Neural progenitor cell (in vitro differentiated cells): Measurements from ENCODE around the gene FOXA2. TPM values are rescaled to one million over a fixed set of nuclear protein-coding genes. Genes with fewer than 3 reads are reported as not detected.
A peak's percentile ranks its signal among the peaks of the same experiment; 100 is the strongest.

Source experiments
- DNase-seq: peaks from one replicate; pipeline ENCODE4 v3.0.0-alpha.2; 2016; ENCODE audit warnings: low spot score
- H2AFZ ChIP-seq: fragments of 200-600 bp; sonication (generic); replicated peaks from 2 replicates; pipeline ENCODE4 v1.6.1; 2016; ENCODE audit warnings: antibody characterized with exemption
- H3F3A ChIP-seq: fragments of 200-600 bp; sonication (generic); 2 replicates; pipeline ENCODE4 v1.6.1; 2016; ENCODE audit warnings: antibody characterized with exemption, low read depth
- H3K27ac ChIP-seq: fragments of 200-600 bp; sonication (generic); 2 replicates; pipeline ENCODE4 v1.5.1; 2016; ENCODE audit warnings: mild to moderate bottlenecking
- H3K27me3 ChIP-seq: fragments of 200-600 bp; sonication (generic); 2 replicates; pipeline ENCODE4 v1.6.1; 2016; ENCODE audit warnings: mild to moderate bottlenecking, moderate library complexity
- H3K36me3 ChIP-seq: fragments of 200-600 bp; sonication (generic); 2 replicates; pipeline ENCODE4 v1.5.1; 2016
- H3K4me1 ChIP-seq: fragments of 200-600 bp; sonication (generic); 2 replicates; pipeline ENCODE4 v1.6.1; 2016; ENCODE audit warnings: mixed run types
- H3K4me2 ChIP-seq: fragments of 200-600 bp; sonication (generic); 2 replicates; pipeline ENCODE4 v1.6.1; 2016
- H3K4me3 ChIP-seq: fragments of 200-600 bp; sonication (generic); 2 replicates; pipeline ENCODE4 v1.5.1; 2016
- H3K79me2 ChIP-seq: fragments of 200-600 bp; sonication (generic); 2 replicates; pipeline ENCODE4 v1.6.1; 2016; ENCODE audit warnings: low read depth
- H3K9ac ChIP-seq: fragments of 200-600 bp; sonication (generic); 2 replicates; pipeline ENCODE4 v1.6.1; 2016
- H3K9me3 ChIP-seq: fragments of 200-600 bp; sonication (generic); 2 replicates; pipeline ENCODE4 v1.5.1; 2016; ENCODE audit warnings: low read depth
- H4K20me1 ChIP-seq: fragments of 200-600 bp; sonication (generic); 2 replicates; pipeline ENCODE4 v1.6.1; 2016; ENCODE audit warnings: low read depth
- H3K27ac Mint-ChIP-seq: 3 replicates; pipeline ENCODE4 v1.8.0; 2021; ENCODE audit warnings: mixed read lengths
- H3K27me3 Mint-ChIP-seq: 2 replicates; pipeline ENCODE4 v1.8.0; 2022; ENCODE audit warnings: low read depth, mild to moderate bottlenecking, inconsistent platforms, moderate library complexity, mixed read lengths; ENCODE audit not compliant: insufficient read depth
- H3K36me3 Mint-ChIP-seq: 3 replicates; pipeline ENCODE4 v1.8.0; 2021; ENCODE audit warnings: mixed read lengths
- H3K4me1 Mint-ChIP-seq: 3 replicates; pipeline ENCODE4 v1.8.0; 2021; ENCODE audit warnings: mixed read lengths
- H3K4me3 Mint-ChIP-seq: 3 replicates; pipeline ENCODE4 v1.8.0; 2021; ENCODE audit warnings: mild to moderate bottlenecking, moderate library complexity, mixed read lengths
- H3K9me3 Mint-ChIP-seq: 3 replicates; pipeline ENCODE4 v1.8.0; 2020; ENCODE audit warnings: mixed read lengths
- CTCF ChIP-seq: fragments of 200-600 bp; sonication (generic); IDR thresholded peaks from 2 replicates; pipeline ENCODE4 v1.5.1; 2017; ENCODE audit warnings: antibody characterized with exemption, mild to moderate bottlenecking
- EZH2 ChIP-seq: fragments of 200-600 bp; sonication (generic); IDR thresholded peaks from 2 replicates; pipeline ENCODE4 v1.6.1; 2017; ENCODE audit warnings: antibody characterized with exemption, mild to moderate bottlenecking, moderate library complexity
- EZH2phosphoT487 ChIP-seq: fragments of 200-600 bp; sonication (generic); IDR thresholded peaks from 2 replicates; pipeline ENCODE4 v1.6.1; 2017; ENCODE audit warnings: antibody characterized with exemption
- total RNA-seq: library from RNA; depleted of rRNA; stranded (reverse); fragments of >200 nt; gene quantifications from 2 replicates; pipeline ENCODE4 v1.2.3, GENCODE V29; 2015; ENCODE audit warnings: low replicate concordance

FOXA2 gene
- total RNA-seq, 1 donor from 2014 or later, result not detected

DNA sequence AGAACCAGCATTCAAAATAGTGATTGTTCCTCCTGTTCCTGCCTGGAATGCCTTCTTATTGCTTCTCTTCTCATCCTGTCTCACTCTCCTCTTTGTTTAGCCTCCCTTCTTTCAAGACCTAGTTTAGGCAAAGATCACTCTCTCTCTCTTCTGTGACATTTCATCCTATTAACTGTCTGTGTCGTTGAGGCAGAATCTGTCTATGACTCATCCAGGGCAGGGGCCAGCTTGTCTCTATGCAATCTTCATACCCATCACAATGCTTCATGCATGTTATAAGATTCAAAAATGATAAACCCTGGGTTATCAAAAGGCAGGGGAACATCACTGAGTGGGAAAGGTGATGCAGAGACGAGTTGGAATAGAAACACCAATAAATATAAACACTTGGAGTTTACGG lies 32.2 kb upstream of the FOXA2 start:
- H3K27ac ChIP-seq, result no peak overlapping the region
- H3K9ac ChIP-seq, result no peak overlapping the region
- Mint-ChIP-seq H3K4me3 (no peak overlapping the region), H3K4me1 (peaks cover 17% of the 10 kb centered on the region), H3K36me3 (no peaks in the 10 kb centered on the region), H3K27me3 (peaks cover 6% of the 10 kb centered on the region), H3K9me3 (no peaks in the 10 kb centered on the region), H3K27ac (no peak overlapping the region)
- H3K9me3 ChIP-seq, result no peaks in the 10 kb centered on the region
- H4K20me1 ChIP-seq, result no peaks in the 10 kb centered on the region
- no peak overlapping the region for H3K4me3 ChIP-seq
- no peaks in the 10 kb centered on the region for H3F3A ChIP-seq
- H3K4me2 ChIP-seq, result no peak overlapping the region
- H3K79me2 ChIP-seq, result no peaks in the 10 kb centered on the region
- TF ChIP-seq EZH2phosphoT487 (no peak), EZH2 (no peak), CTCF (no peak)
- DNase-seq, result no peak
- H3K4me1 ChIP-seq, result peaks cover 14% of the 10 kb centered on the region
- H3K27me3 ChIP-seq, result peaks cover 8% of the 10 kb centered on the region
- H2AFZ ChIP-seq, result no peak overlapping the region
- no peaks in the 10 kb centered on the region for H3K36me3 ChIP-seq

DNA sequence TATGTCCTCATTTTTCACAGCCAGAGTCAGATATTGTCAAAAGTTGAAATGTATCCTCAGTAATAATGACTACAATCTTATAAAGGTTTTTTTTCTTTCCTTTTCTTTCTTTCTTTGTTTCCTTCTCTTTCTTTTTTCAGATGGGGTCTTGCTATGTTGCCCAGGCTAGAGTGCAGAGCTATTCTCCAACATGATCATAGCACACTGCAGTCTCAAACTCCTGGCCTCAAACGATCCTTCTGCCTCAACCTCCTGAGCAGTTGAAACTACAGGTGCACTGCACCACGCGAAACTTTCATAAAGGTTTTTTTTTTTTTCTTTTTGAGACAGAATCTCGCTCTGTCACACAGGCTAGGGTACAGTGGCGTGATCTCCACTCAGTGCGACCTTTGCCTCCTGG lies 31.1 kb upstream of the FOXA2 start:
- no peaks in the 10 kb centered on the region for H3K9me3 Mint-ChIP-seq
- H3K4me1 ChIP-seq, result peaks cover 11% of the 10 kb centered on the region
- TF ChIP-seq EZH2phosphoT487 (no peak), CTCF (no peak), EZH2 (no peak)
- H3K79me2 ChIP-seq, result no peaks in the 10 kb centered on the region
- no peaks in the 10 kb centered on the region for H4K20me1 ChIP-seq
- H3K4me3 Mint-ChIP-seq, result no peak overlapping the region
- H3K36me3 ChIP-seq, result no peaks in the 10 kb centered on the region
- no peak overlapping the region for H3K27ac Mint-ChIP-seq
- no peak overlapping the region for H2AFZ ChIP-seq
- no peak overlapping the region for H3K9ac ChIP-seq
- no peak overlapping the region for H3K4me2 ChIP-seq
- no peak overlapping the region for H3K4me3 ChIP-seq
- no peaks in the 10 kb centered on the region for H3F3A ChIP-seq
- no peaks in the 10 kb centered on the region for H3K36me3 Mint-ChIP-seq
- no peaks in the 10 kb centered on the region for H3K27me3 ChIP-seq
- H3K4me1 Mint-ChIP-seq, result peaks cover 13% of the 10 kb centered on the region
- H3K27me3 Mint-ChIP-seq, result peaks cover 7% of the 10 kb centered on the region
- no peak for DNase-seq
- no peak overlapping the region for H3K27ac ChIP-seq
- H3K9me3 ChIP-seq, result no peaks in the 10 kb centered on the region

DNA sequence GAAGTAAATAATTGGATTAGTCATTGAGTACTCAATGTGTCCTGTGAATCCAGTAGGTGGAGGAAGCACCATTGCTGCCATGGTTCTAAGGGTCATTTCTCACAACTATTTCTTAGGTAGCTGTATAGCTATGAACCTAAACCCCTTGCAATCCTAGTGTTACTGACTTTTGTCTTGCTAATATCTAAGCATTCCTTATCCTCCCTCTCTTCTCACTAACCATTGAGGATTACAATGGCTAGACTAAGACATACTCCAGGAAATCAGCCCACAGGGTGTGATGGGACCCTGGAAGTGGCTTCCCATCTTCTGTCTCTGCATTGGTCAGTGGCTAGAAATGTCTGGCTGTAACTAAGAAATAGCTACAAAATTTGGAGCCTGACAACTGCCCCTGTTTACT lies 27.3 kb upstream of the FOXA2 start:
- peaks cover 7% of the 10 kb centered on the region for H3K27me3 Mint-ChIP-seq
- Histone ChIP-seq H3K4me2 (no peak overlapping the region), H3K79me2 (no peaks in the 10 kb centered on the region), H3K4me1 (peaks cover 18% of the 10 kb centered on the region), H3K4me3 (no peak overlapping the region), H3K27ac (no peak overlapping the region), H2AFZ (no peak overlapping the region), H3K27me3 (no peaks in the 10 kb centered on the region), H3K9ac (no peak overlapping the region), H3F3A (no peaks in the 10 kb centered on the region), H3K36me3 (no peaks in the 10 kb centered on the region), H3K9me3 (no peaks in the 10 kb centered on the region), H4K20me1 (no peaks in the 10 kb centered on the region)
- no peak for DNase-seq
- no peak overlapping the region for H3K4me3 Mint-ChIP-seq
- H3K9me3 Mint-ChIP-seq, result no peaks in the 10 kb centered on the region
- no peaks in the 10 kb centered on the region for H3K4me1 Mint-ChIP-seq
- H3K36me3 Mint-ChIP-seq, result no peaks in the 10 kb centered on the region
- TF ChIP-seq CTCF, result no peak
- TF ChIP-seq EZH2phosphoT487, result no peak
- no peak for TF ChIP-seq EZH2
- H3K27ac Mint-ChIP-seq, result no peak overlapping the region

DNA sequence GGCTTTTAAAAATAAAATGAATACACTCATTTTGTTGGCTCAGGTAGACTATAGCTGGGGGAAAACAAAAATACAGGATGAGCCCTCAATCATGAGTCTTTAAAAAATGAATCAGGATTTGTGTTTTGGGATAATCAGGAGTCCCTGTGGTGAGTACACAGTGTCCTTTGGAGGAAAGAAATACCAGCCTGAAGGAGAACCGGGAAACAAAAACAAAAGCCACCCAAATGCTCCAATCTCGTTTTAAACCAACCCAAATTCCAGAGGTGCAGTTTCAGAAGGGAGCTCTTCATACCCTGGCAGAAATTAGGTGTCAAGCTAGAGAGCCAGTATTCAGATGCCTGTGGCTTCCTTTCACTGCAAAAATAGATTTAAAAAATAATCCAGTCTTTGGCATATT lies 23.3 kb upstream of the FOXA2 start:
- H3K27me3 ChIP-seq, result no peaks in the 10 kb centered on the region
- H3K27ac Mint-ChIP-seq, result no peak overlapping the region
- H3F3A ChIP-seq, result no peaks in the 10 kb centered on the region
- H3K4me1 ChIP-seq, result peaks cover 20% of the 10 kb centered on the region
- no peaks in the 10 kb centered on the region for H3K9me3 ChIP-seq
- H3K4me3 Mint-ChIP-seq, result no peak overlapping the region
- peak; percentile 32 for DNase-seq
- H3K36me3 ChIP-seq, result no peaks in the 10 kb centered on the region
- no peak overlapping the region for H3K9ac ChIP-seq
- no peak overlapping the region for H3K27ac ChIP-seq
- peak overlapping the region; percentile 12 for H3K4me2 ChIP-seq
- H3K36me3 Mint-ChIP-seq, result no peaks in the 10 kb centered on the region
- H3K9me3 Mint-ChIP-seq, result no peaks in the 10 kb centered on the region
- H3K4me1 Mint-ChIP-seq, result no peaks in the 10 kb centered on the region
- no peaks in the 10 kb centered on the region for H4K20me1 ChIP-seq
- H3K79me2 ChIP-seq, result no peaks in the 10 kb centered on the region
- H3K27me3 Mint-ChIP-seq, result peaks cover 10% of the 10 kb centered on the region
- H3K4me3 ChIP-seq, result no peak overlapping the region
- H2AFZ ChIP-seq, result no peak overlapping the region
- TF ChIP-seq CTCF, result no peak
- TF ChIP-seq EZH2, result no peak
- TF ChIP-seq EZH2phosphoT487, result no peak
